IPS DF 4.7 (cell line): ENCODE results near the gene LCLAT1.

Source experiments
- DNase-seq: peaks from one replicate; pipeline ENCODE4 v3.0.0-alpha.2; 2013; ENCODE audit warnings: low spot score; ENCODE audit errors: extremely low read depth

Gene LCLAT1

DNA sequence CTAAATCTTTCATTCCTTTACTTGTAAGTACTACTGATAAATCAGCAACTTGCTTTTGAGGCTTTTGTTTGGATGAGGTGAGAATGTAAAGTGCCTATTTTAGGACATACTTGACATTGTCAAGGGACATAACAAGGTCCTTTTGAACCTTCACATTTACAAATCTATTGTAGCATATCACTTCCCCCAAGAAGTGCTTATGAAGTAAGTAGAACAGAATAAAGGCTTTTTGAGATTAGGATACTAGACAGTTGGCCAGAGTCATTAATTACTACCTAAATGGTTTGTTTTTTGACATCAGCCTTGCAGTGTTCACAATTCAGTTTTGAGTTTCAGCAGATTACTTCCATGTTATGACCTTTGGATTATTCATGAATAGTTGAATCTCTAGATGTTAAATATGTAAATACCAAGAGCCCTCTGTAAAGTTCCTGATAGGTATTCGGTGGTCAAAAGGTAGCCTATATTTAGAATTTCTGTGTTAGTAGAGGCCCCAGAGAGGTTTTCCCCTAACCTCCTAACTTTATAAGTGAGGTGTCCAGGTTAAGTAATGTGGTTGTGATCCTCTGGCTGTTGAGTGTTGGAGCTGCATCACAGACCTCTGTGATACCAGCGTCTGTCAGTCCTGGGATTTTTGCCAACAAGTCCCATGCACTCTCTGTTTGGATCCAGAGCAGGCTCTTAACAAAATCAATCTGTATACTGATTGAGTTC lies 67.2 kb downstream of the LCLAT1 start:
- DNase-seq = no peak

DNA sequence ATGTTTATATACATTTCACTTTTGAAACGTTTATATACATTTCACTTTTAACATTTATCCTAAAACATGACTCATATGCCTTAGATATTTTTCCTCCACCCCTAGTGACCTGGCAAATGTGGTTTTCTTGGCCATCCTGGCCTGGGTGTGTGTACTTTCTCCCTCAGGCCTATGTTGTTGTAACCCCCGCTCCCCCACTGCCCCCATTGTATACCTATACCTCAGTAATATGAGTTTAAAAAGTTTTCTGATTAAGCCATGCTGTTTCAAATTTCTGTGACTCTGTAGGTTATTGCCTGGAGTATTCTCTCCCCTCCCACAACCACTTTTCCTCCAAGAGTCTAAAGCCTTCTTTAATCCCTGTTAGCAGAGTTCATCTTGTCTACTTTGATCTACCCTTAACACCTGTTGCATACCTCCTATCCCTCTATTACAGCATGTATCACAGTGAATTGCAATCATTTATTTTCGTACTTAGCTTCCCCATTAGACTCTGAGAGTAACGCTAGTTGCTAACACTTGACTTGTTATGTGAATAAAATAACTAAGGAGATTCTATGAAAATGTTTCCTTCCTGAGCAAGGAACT lies 67.9 kb downstream of the LCLAT1 start:
- DNase-seq = no peak

DNA sequence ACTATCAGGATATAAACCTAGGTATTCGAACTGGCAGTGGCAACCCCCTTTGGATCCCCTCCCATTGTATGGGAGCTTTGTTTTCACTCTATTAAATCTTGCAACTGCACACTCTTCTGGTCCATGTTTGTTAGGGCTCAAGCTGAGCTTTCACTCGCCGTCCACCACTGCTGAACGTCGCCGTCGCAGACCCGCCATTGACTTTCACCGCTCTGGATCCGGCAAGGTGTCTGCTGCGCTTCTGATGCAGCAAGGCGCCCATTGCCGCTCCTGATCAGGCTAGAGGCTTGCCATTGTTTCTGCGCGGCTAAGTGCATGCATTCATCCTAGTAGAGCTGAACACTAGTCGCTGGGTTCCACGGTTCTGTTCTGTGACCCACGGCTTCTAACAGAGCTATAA lies 69.1 kb downstream of the LCLAT1 start:
- DNase-seq = no peak

DNA sequence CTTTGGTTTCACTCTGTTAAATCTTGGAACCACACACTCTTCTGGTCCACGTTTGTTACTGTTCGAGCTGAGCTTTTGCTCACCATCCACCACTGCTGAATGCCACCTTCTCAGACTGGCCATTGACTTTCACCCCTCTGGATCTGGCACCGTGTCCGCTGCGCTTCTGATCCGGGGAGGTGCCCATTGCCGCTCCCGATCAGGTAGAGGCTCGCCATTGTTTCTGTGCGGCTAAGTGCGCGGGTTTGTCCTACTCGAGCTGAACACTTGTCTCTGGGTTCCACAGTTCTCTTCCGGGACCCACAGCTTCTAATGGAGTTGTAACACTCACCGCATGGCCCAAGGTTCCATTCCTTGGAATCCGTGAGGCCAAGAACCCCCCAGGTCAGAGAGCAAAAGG lies 72.8 kb downstream of the LCLAT1 start:
- DNase-seq = no peak

DNA sequence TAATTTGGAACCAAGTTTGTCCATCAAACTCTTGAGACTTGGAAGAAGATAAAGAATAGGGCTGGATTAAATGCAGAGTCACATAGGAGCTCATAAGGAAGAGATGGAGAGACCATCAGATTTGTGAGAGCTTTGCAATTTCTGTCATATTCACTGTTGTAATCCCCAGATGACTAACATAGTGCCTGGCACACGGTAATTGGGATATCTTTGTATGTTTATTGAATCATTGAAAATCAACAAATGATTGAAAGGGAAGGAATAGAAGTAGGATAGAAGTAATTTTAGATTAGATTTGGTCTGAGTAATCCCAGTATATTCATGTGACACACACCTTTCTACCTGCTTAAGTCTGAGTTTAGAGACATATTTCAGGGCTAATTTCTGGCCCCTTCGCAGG lies 75.4 kb downstream of the LCLAT1 start:
- DNase-seq = no peak

DNA sequence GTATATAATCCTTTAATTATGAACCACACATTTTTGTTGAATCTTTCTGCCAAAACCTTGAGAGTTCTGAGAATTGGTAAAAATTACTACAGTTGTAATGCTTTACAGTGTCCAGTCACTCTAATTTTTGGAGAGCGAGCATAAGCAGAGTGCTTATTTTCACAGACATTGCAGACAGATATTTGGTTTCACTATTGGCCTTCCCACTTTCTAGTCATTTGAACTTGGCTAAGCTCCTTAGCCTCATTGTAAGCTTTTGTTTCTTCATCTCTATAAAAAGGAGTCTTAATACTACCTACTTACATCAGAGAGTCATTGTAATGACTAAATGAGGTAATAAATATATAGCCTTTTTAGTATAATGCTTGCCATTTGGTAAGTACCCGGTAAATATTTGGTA lies 80.4 kb downstream of the LCLAT1 start:
- DNase-seq = no peak

DNA sequence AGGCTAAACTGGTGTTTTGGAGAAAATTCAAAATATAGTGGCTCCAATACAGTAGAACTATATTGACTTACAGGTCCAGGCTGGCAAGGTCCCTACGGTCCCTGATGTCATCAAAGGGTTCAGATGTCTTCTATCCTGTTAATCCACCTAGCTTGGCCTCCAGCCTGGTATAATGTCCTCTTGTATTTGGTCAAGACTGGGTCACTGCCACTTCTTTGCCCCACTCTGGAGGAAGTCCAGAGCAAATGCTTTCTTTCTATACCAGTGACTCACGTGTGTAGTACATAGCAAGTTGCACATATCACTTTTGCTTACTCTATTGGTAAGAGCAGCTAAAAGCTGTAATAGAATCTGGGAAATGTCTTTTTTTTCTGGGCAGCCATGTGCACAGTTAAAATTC lies 80.8 kb downstream of the LCLAT1 start:
- DNase-seq = no peak

DNA sequence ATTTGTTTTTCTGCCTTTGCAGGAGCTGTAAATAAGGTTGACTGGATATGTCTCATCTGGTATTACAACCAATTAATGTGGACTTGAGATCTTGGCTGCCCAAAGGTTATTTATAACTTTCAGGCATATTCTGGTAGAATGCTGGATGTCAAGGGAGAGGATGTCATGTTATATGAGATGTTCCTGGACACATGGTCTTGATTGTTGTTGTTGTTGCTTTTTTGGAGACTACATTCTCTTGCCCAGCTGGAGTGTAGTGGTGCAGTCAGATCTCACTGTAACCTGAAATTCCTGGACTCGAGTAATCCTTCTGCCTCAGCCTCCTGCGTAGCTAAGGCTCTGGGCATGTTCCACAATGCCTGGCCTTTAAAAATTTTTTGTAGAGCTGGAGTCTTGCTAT lies 83.3 kb downstream of the LCLAT1 start:
- no peak for DNase-seq

DNA sequence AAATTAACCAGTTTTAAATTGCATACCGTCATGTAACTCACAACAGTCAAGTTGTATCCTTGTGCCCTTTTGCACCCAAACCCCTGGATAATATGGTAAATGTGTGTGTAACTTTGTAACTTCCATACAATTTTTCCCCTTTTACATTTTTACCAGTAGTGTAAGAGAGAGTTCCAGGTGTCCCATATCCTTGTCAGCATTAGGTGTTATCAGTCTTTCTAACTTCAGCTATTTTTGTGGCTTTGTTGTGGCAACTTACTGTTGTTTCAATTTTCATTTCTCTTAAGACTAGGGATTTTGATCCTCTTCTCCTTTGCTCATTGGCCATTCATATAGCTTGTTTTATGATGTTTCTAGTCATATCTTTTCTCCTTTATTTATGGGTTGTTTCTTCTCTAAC lies 94.6 kb downstream of the LCLAT1 start:
- DNase-seq = no peak

DNA sequence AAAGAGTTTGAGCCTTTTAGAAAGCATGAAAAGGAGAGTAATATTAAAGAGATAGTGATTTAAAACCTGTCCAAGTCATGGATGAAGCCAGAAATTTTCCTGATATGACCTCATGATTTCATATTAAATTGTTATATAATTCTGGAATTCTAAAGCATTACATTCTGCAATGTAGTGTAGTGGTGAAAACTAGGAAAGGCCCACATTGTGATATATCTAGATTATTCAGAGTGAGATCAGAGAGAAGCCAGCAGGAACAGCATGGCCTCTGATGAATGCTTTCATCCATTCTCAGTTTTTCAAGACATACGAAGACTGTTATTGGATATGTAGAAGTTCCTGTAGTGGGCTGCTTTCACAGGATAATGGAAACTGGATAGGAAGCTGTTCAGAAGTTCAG lies 98.8 kb downstream of the LCLAT1 start:
- DNase-seq = no peak

DNA sequence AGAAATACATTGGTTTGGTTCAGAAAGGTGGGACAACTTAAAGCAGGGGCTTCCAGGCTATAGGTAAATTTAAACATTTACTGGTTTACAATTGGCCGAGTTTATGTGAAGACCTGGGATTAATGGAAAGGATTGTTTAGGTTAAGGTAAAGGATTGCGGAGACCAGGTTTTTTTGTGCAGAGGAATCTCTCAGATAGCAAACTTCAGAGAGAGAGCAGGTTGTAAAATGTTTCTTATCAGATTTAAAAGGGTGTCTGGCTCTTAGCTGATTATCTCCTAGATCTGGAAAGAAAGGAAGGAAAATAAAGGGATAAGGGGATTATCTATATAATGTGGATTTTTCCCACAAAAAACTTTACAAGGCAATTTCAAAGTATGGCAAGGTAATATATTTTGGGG lies 101.3 kb downstream of the LCLAT1 start:
- DNase-seq = no peak

DNA sequence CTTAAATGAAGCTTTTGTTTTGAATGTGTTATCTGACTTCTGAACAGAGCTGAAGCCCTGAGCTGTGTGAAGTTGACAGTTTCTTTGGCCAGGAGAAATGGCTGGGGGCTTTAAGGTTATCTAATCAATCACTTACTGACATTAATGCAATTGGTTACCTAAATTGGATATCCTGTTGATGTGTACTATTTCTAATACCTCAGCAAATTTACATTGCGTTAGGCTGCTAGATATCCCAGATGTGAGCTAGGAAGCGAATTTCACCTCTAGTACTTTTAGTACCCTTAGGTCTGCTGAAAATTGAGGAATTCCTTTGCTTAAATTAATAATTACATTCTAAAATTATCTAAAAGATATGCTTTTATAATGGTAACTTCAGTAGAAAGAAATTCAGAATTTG lies 102.0 kb downstream of the LCLAT1 start:
- DNase-seq = no peak

DNA sequence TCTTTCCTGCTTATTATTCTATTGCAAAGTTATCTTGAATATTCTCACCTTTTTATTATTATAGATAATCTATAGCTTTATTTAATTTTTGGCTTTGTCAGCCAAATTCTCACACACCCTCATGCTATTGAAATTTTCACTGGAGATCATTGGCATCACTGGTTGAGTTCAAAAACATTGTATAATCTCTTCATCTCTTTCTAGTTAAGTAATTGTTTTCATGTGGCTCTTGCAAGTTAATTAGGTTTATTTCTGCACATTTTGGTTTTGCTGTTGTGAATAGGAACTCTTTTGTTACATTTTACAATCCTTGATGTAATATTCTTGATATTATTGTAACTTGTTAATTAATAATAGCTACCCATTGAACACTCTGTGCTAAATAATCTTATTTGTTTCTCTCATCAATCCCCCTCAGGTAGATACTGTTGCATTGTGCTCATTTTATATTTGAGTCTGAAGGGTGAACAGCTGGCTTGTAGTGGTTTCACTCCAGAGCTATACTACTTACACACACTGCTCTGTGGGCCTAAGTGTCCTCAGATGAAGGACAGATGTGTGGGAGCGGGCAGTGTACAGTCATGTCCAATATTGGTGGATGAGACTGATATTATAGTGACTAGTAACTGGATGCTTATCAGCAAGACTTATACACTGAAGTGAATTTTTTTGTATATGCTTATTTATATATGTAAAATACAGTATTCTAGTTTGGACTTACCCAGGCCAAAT lies 112.7 kb downstream of the LCLAT1 start:
- DNase-seq = no peak

DNA sequence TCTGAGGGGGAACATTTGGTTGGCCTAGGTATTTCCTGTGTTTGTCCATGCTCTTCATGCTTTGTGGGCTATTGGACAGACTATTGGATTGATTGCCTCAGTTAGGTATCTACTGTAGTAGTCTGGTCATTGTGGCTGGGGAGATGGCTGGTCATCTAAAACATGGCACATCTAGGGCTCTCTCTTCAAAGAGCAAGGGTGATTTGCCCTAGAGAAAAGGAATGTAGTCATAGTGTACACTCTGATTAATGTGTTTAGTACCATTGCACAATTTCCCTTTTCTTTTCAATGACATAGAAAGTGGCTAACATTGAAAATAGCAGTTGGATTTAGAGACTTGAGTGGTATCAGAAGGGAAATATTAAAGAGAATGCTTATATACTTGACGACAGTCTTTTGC lies 114.3 kb downstream of the LCLAT1 start:
- no peak for DNase-seq

DNA sequence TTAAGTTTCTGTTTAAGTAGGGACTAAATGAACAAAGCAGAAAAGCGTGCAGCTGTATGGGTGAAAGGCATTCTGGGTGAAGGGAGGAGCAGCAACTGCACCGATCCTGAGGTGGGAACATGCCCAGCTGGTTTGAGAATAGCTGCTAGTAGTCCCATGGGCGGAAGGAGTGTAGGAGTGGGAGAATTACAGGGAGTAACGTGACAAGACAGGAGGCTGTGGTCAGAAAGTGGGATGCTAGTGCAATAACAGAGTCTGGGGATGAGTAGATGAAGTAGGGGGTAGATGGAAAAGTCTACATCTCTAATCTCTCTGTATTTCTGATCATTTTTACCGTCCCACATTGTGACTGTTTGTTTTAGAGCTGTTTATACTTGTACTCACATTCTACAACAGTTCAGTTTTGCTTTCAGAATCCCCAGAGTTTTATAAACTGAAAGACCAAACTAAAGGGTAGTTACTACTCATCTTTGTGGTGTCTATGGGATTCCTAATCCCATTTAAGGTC lies 118.9 kb downstream of the LCLAT1 start:
- DNase-seq = no peak

DNA sequence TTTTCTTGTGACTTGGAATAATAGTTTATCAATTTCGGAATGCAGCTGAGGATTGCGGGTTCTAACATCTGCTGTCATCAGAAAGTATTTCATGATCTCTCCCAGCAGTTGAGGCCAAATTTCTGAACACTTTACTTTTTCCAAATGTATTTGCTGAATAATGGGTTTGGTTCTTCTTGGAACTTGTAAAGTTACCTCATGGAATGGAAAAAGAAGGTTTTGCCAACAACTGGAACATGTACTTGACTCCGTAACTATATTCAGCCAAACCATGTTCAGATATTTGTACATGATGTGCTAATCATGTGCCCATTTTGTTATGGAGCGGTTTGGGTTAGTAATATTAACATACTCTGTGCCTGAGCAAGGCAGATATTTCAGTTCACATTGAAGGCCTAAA lies 119.6 kb downstream of the LCLAT1 start:
- DNase-seq = no peak

DNA sequence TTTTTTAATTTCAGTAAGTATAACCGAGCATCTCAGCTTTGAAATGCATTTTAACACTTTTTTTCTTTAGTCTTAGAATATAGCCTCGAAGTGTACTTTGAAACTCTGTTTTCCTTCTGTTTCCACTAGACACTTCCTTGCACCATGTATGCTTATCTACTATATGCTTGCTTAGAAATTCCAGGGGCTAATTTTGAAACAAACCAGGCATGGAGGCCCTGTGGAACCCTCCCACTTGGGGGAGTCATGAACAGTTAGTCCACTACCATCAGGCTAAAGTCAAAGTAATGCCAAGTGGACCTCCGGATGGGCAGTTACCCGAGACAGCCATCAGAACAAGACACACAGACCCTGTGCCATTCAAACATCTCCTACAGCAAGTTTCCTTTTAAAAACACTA lies 120.3 kb downstream of the LCLAT1 start:
- DNase-seq = no peak

DNA sequence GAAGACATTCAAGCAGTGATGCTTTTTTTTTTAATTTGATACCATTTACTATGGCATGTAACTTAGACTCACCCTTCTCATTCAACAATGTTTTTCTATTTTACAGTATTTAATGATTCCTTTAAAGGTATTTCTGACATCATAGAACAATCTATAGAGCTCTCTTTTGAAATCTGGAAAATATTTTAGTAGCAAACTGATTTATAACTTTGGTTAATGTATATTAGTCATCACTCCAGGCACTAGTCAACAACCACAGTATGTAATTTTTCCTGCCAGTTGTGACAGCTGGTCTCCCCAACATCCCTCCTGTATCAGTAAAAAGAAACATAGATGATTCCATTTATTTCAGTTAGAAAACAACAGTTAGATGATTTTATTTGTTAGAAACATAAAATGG lies 122.9 kb downstream of the LCLAT1 start:
- DNase-seq = no peak

DNA sequence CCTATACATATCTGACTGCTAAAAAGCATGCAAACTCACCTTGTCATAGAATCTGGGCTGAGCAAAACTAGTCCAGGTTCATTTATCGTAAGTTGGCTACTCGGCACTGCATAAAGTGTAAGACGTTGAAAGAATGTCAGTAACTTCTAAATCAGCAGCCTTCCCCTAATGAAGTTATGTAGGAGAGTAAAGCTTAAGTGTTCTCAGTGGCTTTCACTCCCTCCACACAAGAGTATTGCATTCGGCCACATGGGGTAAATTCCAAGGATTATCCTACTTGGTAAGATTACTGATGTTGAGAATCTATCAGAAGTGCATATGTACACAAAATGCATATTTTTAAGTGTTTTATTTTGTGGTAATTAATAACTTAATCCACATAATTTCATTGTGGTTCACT lies 130.1 kb downstream of the LCLAT1 start:
- DNase-seq = no peak

DNA sequence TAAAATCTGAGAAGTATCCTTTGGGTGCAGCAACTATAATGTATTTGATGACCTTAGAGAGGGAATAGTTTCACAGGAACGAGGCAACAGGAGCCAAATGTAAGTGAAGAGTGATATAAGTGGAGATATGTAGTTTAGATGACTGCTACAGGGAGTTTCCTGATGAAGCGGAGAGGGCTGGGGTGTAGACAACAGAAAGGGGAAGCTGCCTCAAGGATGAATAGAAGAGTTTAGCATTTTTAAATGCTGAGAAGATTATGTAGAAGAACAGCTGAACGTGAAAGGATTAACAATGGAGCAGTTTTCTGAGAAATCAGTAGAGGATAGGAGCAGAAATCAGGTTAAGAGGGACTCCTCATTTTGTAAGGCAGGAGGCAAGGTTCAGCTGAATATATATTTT lies 133.3 kb downstream of the LCLAT1 start:
- no peak for DNase-seq

DNA sequence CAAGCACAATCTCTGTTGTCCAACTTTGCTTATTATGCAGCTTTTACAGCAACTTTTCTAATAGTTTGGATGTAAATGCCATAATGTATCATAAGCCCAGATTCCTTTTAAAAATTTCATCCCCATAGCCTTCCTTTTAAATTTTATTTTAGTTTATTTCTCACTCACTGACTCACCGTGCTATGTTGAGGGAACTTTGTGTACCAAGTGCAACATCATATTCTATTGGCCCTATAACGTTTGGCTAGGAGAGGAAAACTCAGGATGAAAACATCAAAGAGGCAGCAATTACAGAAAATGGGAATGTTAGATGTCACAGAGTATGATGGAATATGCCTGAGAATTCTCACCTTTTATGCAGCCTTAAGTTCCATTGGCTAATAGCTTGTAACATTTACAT lies 135.5 kb downstream of the LCLAT1 start:
- DNase-seq = no peak

DNA sequence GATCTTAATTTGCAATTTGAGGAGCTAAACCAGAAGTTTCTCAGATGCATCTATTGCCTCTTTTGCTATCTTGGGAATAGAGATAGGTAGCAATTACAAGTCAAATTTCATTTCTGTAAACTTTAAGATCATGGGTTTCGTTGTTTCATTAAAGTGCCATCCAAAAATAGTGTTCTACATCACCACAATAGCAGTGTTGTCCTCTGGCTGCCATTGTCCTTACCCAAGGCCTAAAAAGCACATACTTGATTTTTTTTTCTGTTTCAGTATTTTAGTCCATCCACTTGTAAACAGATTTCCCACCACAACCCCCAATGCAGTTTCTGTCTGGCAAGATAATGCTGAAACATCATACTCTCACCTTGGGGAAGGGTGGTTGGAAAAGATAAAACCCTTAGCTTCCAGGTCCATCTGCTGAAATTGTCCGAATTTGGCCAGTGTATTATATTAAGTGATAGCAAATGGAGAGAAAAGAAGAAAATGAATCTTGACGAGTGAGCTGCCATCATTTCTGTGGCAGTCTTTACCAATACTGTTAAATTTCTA lies 136.2 kb downstream of the LCLAT1 start:
- DNase-seq = no peak
